ENCODE measurements around the gene TDP1.
A peak's percentile ranks its signal among the peaks of the same experiment; 100 is the strongest.
"Not testable (repeated sequence)": the region's sequence is repeated elsewhere in the genome, so short reads cannot be mapped to it uniquely, and the experiment has no call there.

TDP1 gene

DNA sequence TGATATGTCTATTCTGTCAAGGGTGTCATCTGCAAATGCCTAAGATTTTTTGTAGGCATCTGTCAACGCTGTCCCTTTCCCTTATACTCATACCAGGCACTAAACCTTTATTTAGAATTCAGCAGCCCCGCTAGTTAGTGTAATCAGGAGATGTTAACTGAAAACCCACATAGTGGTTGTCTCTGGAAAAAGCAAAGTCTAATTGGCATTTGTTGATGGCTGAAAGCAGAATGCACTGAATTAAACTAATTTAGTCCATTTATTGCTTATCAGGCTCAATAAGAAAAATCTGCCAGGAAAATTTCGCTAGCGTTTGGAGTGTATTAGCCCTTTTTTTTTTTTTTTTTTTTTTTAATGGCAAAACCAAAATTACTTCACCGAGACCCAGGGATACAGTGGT is 34.5 kb downstream of the TDP1 start:
- DNase-seq (ENCODE audit: low spot score), result no peak

DNA sequence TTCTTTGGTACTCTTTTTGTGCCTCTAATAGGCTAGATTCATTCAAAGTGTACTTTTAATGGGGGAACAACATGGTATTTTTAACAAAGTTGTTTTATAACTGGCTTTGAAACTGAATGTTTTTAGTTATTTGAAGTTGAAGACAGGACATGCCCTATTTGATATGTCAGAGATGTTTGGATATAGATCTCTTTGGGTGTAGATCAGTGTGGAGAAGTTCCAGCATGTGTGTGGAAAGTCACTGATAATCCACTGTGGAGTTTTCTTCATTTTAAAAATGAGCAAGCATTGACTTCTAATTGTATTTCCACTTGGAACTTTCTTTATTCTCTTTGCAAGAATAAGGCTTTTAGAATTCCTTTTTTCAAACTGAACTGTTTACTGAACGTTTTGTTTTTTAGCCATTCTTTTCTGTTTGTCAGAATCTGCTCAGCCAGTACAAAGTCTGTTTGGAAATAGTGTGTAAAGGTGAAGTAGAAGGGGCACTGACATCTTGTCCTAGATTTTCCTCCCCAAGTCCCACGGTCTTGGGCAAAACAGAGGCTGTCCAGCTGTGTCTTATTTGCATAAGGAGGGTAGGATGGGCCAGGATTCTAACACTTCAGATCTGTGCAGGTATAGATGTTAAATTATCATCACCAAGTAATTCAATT is 35.0 kb downstream of the TDP1 start:
- no peak for DNase-seq (ENCODE audit: low spot score)

DNA sequence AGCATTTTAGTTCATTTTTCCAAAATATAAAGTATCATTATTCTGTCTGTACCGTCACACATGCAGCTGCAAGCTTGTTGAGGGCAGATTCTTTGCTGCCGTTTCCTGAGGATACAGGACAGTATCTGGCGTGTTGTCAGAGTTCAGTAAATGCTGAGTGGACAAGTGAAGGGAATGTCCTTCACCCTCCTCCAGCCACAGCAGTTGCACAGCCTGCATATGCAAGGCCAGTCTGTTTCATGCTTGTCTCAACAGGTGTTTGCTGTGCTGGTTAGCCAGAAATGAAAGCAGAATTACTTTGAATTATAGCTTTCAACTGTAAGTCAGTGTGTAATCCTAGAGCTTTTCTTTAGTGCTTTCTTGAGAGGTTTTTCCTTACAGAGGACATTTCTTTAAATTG is 36.5 kb downstream of the TDP1 start:
- DNase-seq (ENCODE audit: low spot score), result no peak

DNA sequence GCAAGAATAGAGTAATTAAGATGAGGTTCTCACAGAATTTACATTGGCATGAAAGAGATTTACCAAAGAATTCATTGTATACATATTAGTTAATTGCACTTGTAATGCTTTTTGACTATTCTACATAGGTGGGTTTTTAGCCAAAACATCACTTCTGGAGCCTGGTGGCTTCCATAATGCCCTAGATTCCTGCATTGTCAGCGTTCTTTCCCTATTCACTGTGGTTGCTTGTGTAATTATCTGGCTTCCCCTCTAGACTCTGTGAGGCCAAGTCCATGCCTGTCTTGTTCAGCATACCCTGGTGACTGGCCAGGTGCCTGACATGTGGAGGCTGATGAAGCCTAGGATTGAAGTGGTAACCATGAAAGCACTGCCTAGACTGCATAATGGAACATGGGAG is 41.2 kb downstream of the TDP1 start:
- no peak for DNase-seq (ENCODE audit: low spot score)

DNA sequence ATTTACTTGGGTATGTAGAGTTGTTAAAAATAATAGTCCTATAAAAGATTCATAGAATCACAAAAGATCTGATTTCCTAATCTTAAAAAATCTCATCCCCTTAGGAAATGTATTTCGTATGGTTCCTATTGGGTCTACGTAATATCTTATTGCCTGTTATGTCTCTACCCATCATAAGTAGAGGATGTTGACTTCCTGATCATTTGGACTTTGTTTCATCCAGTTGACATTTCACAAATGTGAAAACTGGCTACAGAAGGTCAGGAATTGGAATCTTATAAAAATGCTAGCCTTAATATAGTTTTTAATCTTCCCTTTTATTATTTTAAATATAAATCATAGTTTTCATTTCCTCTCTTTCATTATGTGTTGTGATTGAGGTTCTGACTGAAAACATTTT is 45.2 kb downstream of the TDP1 start:
- no peak for DNase-seq (ENCODE audit: low spot score)

DNA sequence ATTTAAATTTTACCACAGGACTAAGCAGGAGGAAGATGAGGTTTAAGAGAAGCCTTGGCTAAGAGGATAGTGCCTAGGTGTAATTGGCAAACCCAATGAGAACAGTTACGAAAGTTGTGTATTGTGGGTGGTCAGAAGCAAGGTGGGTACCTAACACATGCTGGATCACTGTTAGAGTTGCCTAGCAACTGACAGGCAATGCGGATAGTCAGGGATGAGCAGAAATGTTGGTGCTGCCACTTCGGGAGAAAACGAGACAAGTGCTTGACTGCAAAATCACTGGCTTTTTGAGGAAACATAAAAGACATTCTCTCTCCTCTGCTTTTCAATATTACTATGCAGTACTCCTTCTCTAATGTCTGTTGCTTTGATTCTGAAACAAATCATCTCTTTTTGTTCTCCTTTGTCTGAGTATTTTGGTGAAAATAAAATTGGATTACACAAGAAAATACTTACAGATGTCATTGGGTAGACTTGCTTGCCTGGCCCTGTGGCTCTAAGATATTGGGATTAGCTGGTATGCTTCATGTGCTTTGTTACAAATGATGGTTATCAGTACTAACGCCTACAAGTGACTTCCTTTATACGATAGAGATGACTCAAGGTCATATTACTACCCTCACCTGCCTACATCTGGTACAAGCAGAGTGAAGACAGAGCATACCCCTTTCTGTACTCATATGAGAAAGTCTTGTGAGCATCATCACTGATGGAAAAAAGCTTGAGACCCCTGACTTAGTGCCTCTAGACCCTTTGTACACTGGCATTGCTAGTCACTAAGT is 48.0 kb downstream of the TDP1 start:
- no peak for DNase-seq (ENCODE audit: low spot score)

DNA sequence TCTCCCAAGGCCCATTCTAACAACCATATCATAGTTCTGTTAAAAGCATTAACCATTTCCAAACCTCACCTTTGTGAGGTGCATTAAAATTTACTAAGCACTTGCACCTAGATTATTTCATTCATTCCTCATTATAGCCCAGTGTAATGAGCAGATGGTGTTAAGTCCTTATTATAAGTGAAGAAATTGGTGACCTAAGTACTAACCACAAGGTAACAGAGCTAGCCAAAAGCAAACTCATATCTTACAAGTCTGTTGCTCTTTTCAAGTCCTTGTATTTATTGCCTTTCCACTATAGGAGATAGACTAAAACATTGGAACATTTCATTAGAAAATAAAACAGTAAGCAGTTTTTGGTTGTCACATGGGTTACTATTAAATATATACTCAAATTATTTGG is 49.7 kb downstream of the TDP1 start:
- DNase-seq (ENCODE audit: low spot score), result no peak

DNA sequence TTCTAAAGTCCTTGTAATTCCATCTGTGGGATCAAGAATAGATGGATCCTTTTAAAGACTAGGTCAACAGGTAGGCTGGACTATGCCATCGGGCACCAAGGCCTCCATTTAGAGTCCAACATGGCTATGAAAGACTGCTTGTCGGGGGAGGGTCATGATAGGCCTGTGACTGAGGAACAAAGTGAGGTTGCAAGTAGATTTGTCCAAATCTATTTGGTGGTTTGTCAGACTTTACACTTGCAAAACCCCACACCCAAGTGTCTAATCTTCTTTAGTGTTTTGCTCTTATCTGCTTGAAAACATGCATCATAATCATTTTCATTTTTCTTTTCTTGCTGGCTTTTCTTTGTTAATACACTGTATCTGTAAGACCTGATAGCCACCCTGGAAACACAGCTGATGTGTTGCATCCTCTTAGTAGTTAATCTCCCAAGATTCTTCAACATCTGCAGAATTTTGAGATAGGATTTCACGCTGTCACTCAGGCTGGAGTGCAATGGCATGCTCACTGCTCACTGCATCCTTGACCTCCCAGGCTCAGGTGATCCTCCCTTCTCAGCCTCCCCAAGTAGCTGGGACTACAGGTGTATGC is 50.3 kb downstream of the TDP1 start:
- DNase-seq (ENCODE audit: low spot score), result no peak

DNA sequence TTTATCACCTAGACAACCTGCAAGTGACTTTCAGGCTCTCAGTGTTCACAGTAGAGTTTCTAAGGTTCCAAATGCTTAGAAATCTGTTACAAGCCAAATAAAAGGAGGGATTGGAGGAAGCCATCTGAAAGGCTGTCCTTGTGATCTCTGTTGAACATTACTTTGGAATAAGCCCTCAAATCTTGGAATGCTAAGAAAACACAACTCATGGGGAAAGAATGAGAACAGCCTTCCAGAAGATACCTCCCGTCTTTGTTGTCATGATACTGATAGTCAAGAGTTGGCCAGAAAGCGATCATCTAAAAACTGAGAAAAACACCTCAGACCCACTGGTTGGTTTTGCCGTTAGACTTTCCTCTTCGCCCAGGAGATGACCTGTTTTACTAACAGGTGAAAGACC is 61.6 kb downstream of the TDP1 start:
- no peak for DNase-seq (ENCODE audit: low spot score)

DNA sequence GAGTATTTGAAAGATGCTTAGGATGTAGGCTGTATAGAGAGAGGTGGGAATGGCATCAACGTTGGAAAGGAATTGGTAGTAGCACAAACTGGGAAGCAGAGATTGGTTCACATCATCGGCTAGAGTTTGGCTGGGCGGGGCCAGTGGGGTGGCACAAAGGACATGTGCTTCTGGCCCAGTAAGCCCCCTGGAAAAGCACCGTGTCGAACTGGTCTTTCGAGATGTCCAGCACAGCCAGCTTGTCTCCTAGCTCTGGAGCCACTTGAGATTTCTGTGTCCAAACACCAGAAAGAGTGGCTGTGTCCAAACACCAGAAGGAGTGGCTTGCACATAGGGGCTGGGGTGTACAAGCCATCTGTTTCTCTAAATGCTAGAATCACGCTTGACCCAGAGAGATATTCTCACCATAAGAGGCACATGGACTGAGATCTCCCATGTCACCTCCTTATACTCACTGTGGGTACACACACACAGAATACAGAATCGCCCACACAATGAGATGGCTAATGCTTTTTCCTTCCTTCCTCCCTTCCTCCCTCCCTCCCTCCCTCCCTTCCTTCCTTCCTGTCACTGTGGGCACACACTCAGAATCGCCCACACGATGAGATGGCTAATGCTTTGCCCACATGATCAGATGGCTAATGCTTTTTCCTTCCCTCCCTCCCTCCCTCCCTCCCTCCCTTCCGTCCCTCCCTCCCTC is 64.2 kb downstream of the TDP1 start:
- DNase-seq (ENCODE audit: low spot score), result no peak

DNA sequence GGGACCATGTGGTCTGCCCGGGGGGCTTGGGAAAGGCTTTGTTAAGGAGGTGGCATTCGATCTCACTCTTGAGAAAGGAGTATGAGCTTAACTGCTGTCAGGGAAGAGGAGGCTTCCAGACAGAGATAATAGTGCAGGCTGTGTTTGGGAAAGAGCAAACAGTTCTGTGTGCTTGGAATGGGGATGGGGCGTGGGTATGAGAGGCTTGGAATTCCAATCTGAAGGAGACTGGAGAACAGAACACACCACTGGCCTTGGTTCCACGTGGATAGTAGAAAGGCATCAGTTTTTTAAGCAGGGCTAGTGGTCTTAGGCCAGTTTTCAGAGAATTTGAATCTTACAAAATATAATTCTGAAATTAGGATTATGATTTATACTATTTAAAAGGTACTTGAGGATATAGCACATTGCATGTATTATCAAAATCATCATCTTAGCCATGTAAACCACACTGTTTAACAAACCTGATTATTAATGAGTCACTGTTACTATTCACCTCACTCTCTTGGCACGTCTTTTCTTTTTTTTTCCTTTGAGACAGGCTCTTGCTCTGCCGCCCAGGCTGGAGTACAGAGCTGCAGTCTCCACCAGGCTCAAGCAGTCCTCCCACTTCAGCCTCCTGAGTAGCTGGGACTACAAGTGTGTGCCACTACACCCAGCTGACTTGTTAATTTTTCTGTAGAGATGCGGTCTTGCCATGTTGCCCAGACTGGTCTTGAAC is 67.6 kb downstream of the TDP1 start:
- no peak for DNase-seq (ENCODE audit: low spot score)

DNA sequence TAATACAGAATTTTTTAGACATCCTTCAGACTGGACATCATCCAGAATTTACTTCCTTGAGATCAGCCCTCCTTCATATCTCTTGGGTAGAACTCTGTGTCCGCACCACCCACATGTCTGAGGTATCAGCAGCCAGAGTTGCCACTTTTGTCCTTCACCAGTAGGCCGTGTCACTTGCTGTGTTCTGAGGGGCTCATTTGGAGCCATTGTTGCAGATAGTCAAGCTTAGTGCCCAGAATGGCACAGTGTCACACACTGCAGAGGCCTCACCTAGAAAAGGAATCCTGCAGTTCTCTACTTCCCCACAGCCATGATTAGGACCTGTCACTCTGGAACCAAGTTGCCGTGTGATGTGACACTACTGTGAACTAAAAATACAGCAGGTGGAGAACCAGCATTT is 69.2 kb downstream of the TDP1 start:
- DNase-seq (ENCODE audit: low spot score), result no peak

DNA sequence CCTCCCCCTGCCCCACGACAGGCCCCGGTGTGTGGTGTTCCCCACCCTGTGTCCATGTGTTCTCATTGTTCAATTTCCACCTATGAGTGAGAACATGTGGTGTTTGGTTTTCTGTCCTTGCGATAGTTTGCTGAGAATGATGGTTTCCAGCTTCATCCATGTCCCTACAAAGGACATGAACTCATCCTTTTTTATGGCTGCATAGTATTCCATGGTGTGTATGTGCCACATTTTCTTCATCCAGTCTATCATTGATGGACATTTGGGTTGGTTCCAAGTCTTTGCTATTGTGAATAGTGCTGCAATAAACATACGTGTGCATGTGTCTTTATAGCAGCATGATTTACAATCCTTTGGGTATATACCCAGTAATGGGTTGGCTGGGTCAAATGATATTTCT is 70.9 kb downstream of the TDP1 start:
- DNase-seq (ENCODE audit: low spot score), result not testable (repeated sequence)

DNA sequence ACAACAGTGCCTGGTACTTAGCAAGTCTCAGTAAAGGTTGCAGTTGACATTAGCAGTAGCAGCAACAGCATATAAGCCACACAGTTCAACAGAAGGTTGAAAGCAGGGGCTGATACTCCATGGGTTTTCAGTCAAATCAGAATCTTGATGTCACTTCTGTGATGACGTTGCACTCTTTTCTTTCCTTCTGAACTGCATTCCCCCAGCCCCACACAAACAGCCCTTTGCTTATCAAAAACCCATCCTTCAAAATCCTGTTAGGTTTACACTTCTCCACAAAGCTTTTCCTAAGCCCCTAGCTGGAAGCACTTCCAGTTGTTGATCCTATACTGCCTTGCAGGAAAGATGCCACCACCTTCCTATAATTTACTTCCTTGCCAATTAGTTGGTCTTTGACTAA is 72.1 kb downstream of the TDP1 start:
- no peak for DNase-seq (ENCODE audit: low spot score)

DNA sequence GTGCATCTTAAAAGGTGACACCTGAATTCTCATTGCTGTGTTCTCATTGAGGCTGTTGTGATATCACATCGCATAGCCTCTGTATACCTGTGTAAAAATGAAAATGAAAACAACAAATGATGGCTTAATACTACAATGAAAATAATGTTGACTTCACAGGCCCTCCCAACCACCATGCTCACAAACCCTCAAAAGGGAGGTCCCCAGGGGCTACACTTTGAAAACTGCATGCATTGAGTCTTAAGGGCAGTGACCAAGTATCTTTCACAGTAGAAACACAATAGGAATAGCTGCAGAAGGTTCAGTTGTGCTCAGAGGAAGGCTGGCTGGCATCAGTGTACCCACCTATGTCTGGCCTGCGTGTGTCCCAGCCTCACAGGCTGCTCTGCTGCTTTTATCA is 78.4 kb downstream of the TDP1 start:
- DNase-seq (ENCODE audit: low spot score), result peak; percentile 3

DNA sequence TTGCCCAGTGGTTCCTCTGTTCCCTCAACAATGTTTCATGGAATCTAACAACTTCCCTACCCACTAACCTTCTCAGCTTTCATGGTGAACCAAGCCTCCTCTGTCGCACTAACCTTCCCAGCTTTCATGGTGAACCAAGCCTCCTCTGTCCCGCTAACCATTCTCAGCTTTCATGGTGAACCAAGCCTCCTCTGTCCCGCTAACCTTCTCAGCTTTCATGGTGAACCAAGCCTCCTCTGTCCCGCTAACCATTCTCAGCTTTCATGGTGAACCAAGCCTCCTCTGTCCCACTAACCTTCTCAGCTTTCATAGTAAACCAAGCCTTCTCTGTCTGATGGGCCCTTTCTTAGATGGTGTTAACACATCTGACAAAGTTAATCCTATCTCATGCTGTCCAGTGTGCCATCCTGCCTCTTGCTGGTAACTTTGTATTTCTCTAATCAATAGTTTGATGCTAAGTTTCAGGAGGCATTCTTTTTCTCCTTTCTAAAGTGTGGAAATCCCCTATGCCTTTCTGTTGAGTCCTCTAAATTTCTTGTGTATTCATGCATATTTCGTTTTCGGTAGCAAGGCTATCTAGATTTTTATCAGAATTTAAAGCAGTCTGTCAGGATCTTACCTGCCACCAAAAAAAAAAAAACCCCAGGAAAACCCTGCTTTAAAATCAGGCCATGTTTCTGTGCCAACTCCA is 79.3 kb downstream of the TDP1 start:
- DNase-seq (ENCODE audit: low spot score), result peak; percentile 3

DNA sequence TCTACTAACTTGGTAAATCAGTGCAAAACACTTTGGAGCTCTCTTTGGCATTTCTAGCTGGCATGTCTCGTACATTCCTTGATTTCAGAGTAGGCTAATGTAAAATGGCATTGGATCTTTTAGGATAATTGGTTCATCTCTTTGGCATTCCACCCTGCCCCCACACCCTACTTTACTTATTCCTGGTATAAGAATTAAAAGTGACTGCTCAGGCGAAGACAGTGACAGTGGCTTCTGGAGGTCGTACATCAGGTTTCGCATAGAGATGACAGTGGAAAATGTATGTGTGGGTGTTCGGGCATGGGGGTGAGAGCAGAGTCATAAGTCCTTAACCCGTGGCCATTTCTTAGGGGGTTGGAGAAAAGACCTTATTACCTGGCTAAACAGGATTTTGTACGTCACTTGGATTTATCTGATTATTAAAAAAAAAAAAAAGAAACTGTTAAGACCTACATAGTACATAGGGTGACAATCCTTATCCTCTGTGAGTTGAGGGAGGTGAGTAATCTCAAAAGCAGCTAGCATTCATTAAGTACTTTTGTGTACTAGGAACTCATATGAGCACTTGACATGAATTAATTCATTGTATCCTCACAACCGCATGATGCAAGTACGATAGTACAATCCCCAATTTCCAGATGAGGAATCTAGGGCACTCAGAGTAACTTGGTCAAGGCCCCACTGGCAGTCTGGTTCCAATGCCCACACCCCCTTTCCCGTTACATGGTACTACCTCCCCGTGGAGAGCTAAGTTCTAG is 83.7 kb downstream of the TDP1 start:
- no peak for DNase-seq (ENCODE audit: low spot score)

DNA sequence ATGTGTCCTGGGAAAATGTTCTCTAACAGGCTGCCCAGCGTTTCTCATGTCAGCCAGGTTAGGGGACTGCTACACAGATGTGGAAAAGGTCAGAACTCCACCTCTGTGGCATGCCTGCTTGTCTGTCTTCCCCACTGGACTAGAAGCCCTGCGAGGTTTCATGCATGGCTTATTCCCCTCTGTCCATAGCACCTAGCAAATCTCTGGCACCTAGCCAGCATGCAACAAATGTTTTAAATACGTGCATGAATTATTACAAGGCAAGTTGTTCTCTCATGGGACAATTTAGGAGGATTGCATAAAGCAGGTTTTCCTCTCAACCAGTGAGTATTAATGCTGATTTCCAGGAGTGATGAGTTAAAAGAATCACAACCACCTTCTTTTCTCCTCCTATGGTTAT is 84.7 kb downstream of the TDP1 start:
- DNase-seq (ENCODE audit: low spot score), result no peak

DNA sequence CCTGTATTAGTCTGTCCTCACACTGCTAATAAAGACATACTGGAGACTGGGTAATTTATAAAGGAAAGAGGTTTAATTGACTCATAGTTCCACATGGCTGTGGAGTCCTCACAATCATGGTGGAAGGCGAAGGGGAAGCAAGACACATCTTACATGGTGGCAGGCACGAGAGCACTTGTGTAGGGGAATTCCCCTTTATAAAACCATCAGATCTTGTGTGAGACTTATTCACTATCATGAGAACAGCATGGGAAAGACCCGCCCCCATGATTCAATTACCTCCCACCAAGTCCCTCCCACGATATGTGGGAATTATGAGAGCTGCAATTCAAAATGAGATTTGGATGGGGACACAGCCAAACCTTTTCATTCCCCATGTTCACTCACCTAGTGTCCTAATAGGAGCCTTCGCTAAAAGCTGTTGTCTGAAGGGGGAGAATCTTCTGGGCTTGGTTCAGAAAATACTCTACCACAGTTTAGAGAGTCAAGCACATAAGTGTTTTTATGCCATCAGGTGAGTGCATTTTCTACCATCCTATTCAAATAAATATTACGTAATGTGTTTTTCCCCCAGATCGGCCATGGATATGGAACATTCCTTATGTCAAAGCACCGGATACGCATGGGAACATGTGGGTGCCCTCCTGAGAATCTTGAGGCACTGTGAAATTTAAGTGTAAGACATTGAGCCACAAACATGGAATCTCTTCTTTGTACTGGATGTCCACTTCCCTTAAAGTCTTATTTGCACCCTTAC is 86.9 kb downstream of the TDP1 start:
- DNase-seq (ENCODE audit: low spot score), result peak; percentile 7

DNA sequence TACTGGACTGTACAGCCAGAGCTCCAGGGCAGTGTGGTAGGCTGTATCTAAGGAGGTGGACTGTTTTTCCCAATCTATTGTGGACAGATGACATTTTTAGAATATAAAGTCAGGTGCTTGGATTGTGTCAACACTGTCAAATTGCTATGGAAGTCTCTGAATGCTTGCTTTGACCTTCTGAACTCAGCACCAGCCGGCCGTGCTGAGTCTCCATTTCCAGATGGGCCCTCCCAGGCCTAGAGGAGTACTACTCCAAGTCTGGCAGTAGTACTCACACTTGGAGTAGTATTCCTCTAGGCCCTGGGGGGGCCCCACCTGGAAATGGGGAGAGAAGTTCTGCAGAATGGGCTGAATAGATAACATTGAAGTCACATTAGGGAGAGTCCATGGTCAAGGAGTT is 89.9 kb downstream of the TDP1 start:
- peak; percentile 17 for DNase-seq (ENCODE audit: low spot score)

All from ecto neural progenitor cell (in vitro differentiated cells).